Right renal cortex interstitium (tissue), 3 donors: ENCODE data around the gene RTCA. TPM values are rescaled to one million over a fixed set of nuclear protein-coding genes. Genes with fewer than 3 reads are reported as not detected.
"Not testable (repeated sequence)": the region's sequence is repeated elsewhere in the genome, so short reads cannot be mapped to it uniquely, and the experiment has no call there.

Experiments used
- DNase-seq, 3 donors: peaks; one replicate each; pipeline ENCODE4 v3.0.0-alpha.2; 2013; ENCODE audit warnings: low read depth in 3 of 3, low spot score in 2 of 3
- polyA plus RNA-seq, 3 donors: library from polyadenylated mRNA; unstranded; fragments of 120-200 nt; gene quantifications; one replicate each; pipeline ENCODE4 v1.2.1, GENCODE V29; 2013; ENCODE audit not compliant: insufficient read length in 3 of 3

RTCA gene
- polyA plus RNA-seq, 3 donors, result 31.3 to 32.5 (median 31.3) TPM

DNA sequence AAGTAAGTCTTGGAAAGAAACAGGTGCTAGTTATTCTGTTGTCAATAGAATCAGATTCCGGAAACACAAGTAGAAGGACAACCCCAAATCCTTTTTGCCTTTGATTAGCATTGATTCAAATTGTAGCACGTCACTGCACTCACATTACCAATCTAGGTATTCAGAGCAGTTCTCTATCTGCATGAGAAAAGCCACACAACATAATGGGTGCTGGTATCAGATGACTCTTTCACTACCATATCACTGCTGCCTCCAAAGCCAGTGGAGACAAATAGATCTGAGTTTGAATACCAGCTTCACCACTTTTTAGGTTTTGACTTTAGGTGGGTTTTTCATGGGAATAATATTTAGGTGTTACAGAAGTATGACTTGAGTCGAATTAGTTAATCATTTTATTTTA is 38.9 kb downstream of the RTCA start:
- no peak for DNase-seq

DNA sequence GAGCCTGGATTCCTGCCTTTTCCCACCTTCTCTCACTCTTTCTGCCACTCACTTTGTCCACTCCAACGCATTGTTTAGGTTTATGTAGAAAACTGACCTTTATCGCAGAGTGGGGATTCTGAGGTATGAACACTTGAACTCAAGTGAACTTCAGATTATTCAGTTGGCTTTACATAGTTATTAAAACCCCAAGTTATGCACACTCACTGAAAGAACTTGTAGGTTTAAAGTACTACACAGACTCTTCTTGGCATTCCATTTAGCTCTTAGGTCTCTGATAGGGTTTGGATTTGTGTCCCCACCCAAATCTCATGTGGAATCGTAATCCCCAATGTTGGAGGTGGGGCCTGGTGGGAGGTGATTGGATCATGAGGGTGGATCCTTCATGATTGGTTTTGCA is 39.9 kb downstream of the RTCA start:
- no peak for DNase-seq

DNA sequence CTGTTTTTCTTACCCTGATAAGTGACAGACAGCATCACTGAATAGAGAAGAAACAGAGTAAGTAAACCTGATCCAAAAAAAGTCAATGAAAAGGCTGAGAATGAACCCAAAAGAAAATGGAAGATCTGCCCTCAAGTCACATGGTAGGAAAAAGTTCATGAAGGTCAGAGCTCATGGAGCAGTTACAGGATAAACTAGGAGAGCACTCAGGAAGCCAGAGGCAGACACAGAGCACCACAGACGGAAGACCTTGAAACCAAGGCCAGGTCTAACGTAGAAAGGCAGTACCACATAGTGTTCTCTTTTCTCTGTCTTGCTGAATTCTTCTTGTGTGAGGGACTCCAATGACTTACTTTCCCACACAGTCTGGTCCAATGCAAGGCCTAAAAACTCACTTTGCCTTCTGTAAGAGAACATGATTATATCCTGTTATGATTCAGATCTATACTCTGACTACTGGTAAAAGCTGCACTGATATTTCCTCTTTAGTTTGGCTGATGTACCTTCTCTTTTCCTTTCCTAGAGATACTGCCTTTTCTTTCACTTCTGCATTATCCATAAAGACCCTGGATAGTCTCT is 40.8 kb downstream of the RTCA start:
- no peak for DNase-seq

DNA sequence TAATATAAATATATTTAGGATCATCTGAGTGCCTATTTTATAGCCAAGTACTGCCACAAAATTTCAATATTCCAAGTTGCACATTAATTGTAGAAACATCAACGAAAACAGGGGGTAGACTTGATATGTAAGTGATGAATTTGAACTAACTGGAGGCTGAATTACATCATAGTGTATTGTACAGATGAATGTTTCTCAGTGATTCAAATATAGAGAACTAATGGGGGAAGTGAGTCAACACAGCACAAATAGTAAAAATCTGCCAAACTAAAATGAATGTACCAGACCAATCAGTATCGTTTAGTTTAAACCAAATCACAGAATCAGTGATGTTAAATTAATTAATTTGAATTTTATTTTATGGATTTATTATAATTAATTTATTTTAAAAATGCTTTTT is 42.8 kb downstream of the RTCA start:
- DNase-seq, result no peak

DNA sequence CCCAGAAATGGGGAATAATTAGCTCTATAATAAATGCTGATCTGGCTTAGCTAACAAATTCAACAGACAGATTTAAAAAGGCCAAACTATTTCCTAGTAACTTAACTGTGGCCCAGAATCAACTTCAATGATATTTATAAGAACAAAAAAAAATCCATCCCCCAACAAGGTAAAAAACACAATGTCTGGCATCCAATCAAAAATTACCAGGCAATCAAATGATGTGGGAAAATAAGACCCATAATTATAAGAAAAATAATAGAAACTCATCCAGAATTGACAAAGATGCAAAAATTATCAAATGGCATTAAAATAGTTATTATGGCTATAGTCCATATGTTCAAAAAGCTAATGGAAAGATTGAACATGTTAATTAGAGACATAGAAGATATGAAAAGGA is 43.8 kb downstream of the RTCA start:
- DNase-seq, result no peak

DNA sequence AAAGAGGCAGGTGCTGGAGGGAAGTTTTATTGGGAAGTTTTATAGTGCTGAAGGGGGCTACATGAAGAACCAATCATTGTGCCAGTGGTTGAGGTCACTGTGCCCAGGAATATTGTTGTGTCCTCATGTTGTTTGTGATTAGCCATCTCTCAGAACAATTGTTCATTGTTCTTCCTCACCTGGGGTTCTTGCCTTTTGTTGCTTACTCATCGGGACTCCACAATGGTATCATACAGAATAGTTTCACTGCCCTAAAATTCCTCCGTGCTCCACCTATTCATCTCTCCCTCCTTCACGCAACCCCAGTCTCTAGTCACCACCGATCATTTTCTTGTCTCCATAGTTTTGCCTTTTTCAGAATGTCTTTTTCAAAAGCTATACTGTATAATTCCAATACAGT is 47.4 kb downstream of the RTCA start:
- no peak for DNase-seq

DNA sequence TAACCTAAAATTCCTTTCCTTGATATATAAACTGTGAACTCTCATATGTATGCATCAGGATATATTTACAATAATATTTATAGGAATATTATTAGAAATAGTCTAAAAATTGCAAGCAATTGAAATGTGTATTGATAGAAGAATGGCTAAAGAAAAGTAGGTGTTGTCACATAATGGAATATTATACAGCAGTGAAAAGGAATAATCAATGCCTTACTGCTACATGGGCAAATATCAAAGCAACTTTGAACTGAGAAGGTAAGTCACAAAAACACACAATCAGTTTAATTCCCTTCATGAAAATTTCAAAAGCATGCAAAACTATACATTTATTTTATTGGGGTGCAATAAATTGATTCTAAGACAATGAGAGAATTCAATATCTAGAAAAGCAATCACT is 50.6 kb downstream of the RTCA start:
- DNase-seq, result no peak

DNA sequence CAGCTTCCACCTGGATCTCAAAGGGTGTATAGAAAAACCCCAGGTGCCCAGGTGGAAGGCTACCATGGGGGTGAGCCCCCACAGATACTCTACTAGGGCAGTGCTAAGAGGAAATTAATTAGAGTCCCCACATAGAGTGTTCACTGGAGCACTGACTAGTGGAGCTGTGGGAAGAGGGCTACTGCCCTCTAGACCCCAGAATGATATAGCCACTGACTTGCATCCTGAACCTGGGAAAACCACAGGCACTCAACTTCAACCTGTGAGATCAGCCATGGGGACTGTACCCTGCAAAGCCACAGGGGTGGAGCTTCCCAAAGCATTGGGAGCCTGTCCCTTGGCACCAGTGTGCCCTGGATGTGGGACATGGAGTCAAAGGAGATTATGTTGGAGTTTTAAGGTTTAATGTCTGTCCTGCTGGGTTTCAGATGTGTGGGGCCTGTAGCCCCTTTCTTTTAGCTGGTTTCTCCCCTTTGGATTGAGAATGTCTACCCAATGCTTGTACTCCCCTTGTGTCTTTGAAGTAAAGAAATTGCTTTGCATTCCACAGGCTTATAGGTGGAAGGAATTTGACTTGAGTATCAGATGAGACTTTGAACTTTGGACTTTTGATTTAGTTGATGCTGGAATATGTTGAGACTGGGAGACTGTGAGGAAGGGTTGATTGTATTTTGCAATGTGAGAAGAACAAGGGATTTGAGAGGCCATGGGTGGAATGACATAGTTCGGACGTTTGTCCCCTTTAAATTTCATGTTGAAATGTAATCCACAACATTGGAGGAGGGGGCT is 54.5 kb downstream of the RTCA start:
- no peak for DNase-seq

DNA sequence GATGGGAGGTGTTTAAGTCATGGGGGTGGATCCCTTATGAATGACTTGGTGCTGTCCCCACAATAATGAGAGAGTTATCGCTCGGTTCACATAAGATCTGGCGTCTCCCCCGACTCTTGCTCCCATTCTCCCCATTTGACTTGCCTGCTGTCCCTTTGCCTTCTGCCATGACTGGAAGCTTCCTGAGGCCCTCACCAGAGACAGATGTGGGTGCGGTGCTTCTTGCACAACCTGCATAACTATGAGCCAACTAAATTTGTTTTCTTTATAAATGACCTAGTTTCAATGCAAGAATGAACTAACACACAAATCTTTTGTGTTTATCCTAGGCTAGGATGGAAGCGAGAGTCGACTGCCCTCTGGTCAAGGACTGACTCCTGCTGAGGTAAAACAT is 55.1 kb downstream of the RTCA start:
- DNase-seq, result no peak

DNA sequence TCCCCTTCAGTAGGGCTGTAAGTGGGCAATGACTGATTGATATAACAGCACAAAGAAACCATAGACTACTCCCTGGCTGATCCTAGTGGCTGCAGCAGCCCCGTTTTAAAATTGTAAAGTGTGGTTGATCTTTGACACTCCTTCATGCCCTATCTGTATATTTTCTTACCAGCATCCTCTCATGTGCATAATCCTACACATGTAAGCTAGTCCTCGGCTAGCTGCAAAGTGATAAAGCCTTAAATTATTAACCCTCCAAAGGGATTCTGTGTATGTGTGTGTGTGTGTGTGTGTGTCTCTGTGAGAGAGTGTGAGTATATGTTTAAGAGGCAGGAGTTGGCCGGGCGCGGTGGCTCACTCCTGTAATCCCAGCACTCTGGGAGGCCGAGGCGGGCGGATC is 55.5 kb downstream of the RTCA start:
- no peak for DNase-seq

DNA sequence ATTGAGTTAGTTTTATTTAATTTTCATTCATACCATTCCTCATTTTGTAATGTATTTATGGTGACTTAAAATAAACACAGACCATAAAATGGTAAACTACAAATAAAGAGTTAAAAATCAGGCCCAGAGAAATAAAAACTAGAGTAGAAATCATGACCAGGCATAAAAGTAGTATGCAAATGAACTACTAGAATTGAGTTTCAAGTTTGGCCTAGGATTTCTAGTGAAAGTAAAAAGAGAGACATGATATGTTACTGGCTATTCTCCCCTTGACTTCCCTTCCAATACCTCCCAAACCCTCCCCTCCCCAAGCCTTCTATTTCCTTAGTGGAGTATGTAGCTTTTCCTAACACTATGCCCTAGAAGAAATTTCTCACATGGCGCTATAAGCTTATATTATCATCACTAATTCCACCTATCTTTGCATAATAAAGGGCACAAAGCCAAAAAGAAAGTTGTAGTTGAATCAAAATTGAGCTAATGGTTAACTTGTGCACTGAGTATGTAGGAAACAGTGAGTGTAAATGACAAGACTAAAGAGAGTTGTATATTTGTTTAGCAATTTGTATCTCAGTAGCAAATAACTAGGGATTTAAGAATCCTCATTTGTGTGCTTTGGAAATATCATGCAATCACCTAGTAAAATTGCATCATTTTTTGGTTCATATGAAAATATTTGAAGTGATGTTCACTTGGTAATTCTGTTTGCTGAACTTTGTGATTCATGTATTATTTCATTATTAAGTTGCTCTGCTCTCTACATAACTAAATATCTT is 56.6 kb downstream of the RTCA start:
- DNase-seq, result no peak

DNA sequence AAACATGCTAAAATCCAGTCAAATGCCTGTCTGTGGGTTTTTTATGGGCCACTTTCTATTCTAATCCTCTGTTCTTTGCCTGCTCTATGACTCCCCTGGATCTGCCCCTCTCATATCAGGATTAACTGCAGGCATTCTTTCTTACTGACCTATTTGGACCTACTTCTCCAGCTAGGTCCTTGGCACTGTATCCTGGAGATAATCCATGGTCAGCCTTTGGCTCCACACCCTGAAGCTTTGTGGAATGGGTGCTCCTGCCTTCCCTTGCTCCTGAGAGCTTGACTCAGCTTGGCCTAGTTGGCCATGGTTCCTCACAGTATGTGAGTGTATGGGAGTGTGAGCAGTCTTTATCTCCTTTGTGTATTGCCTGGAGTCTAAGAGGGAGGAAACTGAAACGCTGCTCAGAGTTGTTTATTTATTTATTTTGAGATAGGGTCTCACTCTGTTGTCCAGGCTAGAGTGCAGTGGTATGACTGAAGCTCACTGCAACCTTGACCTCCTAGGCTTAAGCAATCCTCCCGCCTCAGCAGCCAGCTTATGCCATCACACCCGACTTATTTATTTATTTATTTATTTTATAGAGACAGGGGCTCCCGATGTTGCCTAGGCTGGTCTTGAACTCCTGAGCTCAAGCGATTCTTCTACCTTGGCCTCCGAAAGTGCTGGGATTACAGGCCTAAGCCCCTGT is 57.5 kb downstream of the RTCA start:
- no peak for DNase-seq

DNA sequence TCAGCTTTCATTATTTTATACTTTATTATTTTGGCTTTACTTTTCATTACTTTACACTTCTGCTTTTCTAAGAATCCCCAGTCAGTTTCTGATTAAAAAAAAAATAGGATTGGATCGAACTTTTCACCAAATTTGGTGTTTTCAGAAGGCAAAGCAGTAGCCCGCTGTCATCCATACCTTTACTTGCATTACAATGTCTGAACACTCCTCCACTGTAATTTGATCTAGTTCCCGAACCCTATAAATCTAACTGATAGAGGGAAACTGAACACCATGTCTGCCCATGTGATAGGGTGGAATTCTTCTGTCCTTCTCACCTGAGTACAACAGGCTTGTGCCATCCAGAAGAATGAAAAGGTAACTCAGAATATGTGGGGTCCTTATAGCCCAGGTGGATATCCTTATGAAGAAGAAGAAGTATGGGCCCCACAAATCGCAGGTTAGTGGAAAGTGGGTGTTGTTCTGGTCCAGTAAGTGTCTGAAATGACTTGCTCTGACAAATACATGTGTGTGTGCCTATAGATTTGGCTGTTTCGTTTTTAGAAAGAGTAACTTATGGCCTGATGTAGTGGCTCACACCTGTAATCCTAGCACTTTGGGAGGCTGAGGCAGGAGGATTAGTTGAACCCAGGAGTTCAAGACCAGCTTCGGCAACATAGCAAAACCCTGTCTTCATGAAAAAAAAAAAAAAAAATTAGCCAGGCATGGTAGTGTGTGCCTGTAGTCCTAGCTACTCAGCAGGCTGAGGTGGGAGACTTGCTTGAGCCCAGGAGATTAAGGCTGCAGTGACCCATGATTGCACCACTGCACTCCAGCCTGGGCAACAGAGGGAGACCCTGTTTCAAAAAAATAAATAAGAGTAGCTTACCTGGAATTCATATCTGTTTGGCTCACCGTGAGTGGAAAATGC is 59.7 kb downstream of the RTCA start:
- DNase-seq, result peak; percentile 14 to 49 (median 27)

DNA sequence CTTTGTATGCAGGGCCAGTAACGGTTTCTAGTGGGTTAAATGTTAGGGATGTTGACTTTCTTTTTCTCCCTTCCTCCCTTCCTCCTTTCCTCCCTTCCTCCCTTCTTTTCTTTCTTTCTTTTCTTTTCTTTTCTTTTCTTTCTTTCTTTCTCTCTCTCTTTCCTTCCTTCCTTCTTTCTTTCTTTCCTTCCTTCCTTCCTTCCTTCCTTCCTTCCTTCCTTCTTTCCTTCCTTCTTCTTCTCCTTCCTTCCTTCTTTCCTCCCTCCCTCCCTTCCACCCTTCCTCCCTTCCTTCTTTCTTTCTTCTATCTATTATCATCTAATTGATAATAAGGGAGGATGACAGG is 60.3 kb downstream of the RTCA start:
- DNase-seq, result not testable (repeated sequence)

DNA sequence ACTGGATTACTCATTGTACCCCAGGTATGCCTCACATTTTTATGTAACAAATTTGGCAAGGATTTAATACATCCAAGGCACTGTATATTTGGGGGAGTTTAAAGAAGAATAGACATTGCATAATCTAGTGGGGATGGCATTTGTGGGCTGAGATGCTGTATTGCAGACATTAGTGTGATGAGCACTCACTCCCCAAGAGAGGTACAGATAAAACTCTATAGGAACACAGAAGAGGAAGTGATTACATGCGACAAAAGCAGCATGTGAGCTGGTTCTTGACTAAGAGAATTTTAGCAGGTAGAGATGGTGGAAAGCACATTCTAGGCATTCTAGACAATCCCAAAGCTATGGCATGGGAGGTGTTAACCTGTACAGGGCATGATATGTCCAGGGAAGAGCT is 62.1 kb downstream of the RTCA start:
- no peak for DNase-seq

DNA sequence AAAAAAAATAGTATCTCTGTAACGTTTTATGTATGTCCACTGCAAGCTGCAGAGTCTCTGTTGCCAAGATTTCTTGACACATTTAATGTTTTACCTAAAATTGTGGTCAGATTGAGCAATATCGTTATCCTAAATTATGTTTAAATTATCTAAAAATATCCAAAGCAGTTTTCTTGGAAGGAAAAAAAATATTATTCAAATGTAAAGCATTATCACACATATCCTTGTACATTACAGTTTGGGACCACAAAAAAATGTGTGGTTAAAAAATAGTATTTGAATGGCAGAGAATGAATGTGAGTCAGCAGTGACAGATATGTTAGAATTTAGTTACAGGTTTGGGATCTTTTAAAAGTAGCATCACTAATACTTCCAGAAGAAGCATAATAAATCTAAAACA is 65.1 kb downstream of the RTCA start:
- DNase-seq, result not testable (repeated sequence)

DNA sequence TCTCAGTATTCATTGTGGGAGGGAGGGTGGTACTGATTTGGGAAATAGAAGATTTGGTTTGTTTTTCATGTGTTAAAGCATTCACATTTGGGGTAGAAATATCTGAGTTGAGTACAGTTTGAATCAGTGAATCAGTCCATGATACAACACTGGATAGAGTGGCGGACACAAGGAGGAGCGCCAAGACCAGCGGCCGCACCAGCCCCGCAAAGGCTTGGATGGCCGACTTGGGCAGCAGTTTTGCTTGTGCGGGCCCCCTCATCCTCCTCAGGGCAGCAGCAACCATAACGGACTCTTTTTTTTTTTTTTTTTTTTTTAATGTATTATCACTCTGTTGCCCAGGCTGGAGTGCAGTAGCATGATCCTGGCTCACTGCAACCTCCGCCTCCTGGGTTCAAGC is 66.3 kb downstream of the RTCA start:
- no peak for DNase-seq

DNA sequence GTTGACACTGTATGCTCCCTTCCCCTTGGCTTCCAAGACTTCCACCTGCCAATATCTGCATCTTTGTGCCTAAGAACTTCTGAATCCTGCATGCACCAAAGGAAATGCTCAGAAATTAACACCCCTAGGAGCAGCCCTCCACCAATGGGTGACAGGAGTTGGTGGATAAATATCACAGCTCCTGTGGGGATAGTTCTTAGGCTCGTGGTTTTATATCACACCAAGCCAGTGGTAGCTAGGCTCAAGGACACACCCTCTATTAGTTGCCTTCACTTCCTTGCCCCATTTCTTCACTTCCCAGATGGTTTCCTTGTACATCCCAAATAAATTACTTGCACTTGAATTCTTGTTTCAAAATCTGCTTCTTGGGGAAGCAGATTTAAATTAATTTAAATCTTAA is 69.4 kb downstream of the RTCA start:
- no peak for DNase-seq

DNA sequence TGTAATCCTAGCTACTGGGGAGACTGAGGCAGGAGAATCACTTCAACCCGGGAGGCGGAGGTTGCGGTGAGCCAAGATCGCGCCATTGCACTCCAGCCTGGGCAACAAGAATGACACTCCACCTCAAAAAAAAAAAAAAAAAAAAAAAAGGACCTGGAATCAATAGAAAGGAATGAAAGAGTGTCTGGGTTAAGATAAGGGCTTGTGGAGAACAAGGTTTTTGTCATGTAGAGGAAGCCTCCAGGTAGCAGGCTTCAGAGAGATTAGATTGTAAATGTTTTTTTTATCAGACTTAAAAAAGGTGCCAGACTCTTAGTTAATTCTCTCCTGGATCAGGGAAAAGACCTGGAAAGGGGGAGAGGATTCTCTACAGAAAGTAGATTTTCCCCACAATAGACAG is 71.9 kb downstream of the RTCA start:
- DNase-seq, result not testable (repeated sequence)

DNA sequence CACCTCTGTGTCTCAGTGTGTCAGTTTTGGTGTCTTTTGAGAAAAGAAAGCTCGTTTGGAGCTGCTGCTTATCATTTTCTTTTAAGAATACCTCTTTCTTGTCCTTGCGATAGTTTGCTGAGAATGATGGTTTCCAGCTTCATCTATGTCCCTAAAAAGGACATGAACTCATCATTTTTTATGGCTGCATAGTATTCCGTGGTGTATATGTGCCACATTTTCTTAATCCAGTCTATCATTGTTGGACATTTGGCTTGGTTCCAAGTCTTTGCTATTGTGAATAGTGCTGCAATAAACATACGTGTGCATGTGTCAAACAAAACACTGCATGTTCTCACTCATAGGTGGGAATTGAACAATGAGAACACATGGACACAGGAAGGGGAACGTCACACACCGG is 73.7 kb downstream of the RTCA start:
- not testable (repeated sequence) for DNase-seq
